Skeletal muscle cell (primary cell): ENCODE measurements around the gene IGSF6.
"Not testable (repeated sequence)": the region's sequence is repeated elsewhere in the genome, so short reads cannot be mapped to it uniquely, and the experiment has no call there.

Experiments used
- DNase-seq: peaks from one replicate; pipeline ENCODE4 v3.0.0-alpha.2; 2010; ENCODE audit warnings: low read depth
- H3K4me3 ChIP-seq: 2 replicates; pipeline ENCODE4 v1.5.1; 2011; ENCODE audit warnings: low read depth, mild to moderate bottlenecking, control low read depth, low read length, moderate library complexity

The IGSF6 gene

GRCh38 chr16:21656795-21657768 lies 4.7 kb upstream of the IGSF6 start:
- no peak overlapping the region for H3K4me3 ChIP-seq
- peak; percentile 20 for DNase-seq

- H3K4me3 ChIP-seq, result no peak overlapping the region
- no peak for DNase-seq
These were observed 2.5 kb upstream of the IGSF6 start for GRCh38 chr16:21654881-21655280.

- no peak overlapping the region for H3K4me3 ChIP-seq
- DNase-seq, result no peak
These were observed 2.1 kb upstream of the IGSF6 start for GRCh38 chr16:21654466-21654865.

- no peak overlapping the region for H3K4me3 ChIP-seq
- DNase-seq, result no peak
These were observed 1.2 kb upstream of the IGSF6 start for GRCh38 chr16:21653571-21653970.

GRCh38 chr16:21651515-21651914 lies 893 bp downstream of the IGSF6 start:
- no peak for DNase-seq
- H3K4me3 ChIP-seq, result no peak overlapping the region

- H3K4me3 ChIP-seq, result no peak overlapping the region
- DNase-seq, result no peak
These were observed 1.9 kb downstream of the IGSF6 start for GRCh38 chr16:21650521-21650920.

GRCh38 chr16:21649826-21650406 lies 2.5 kb downstream of the IGSF6 start:
- not testable (repeated sequence) for H3K4me3 ChIP-seq, DNase-seq

GRCh38 chr16:21647562-21648164 lies 4.7 kb downstream of the IGSF6 start:
- H3K4me3 ChIP-seq, result no peak overlapping the region
- DNase-seq, result no peak

- DNase-seq, result no peak
- no peak overlapping the region for H3K4me3 ChIP-seq
These were observed 5.5 kb downstream of the IGSF6 start for GRCh38 chr16:21646721-21647561.

- no peak overlapping the region for H3K4me3 ChIP-seq
- no peak for DNase-seq
These were observed 6.3 kb downstream of the IGSF6 start for GRCh38 chr16:21646091-21646490.

GRCh38 chr16:21645261-21645721 lies 7.1 kb downstream of the IGSF6 start:
- H3K4me3 ChIP-seq, result no peak overlapping the region
- no peak for DNase-seq

- H3K4me3 ChIP-seq, result no peak overlapping the region
- no peak for DNase-seq
These were observed 7.7 kb downstream of the IGSF6 start for GRCh38 chr16:21644674-21645073.

GRCh38 chr16:21643785-21644184 lies 8.6 kb downstream of the IGSF6 start:
- H3K4me3 ChIP-seq, result no peak overlapping the region
- no peak for DNase-seq

- no peak for DNase-seq
- no peak overlapping the region for H3K4me3 ChIP-seq
These were observed 9.5 kb downstream of the IGSF6 start for GRCh38 chr16:21642861-21643260.

- H3K4me3 ChIP-seq, result no peak overlapping the region
- no peak for DNase-seq
These were observed 10.5 kb downstream of the IGSF6 start for GRCh38 chr16:21641916-21642315.

GRCh38 chr16:21639493-21639892 lies 12.9 kb downstream of the IGSF6 start:
- no peak overlapping the region for H3K4me3 ChIP-seq
- DNase-seq, result no peak

GRCh38 chr16:21638573-21638975 lies 13.8 kb downstream of the IGSF6 start:
- DNase-seq, result peak; percentile 39

GRCh38 chr16:21637032-21637968 lies 15.1 kb downstream of the IGSF6 start:
- no peak overlapping the region for H3K4me3 ChIP-seq

More at GRCh38 chr16:21638573-21638975, 13.8 kb downstream of the IGSF6 start:
- H3K4me3 ChIP-seq, result no peak overlapping the region

More at GRCh38 chr16:21637032-21637968, 15.1 kb downstream of the IGSF6 start:
- no peak for DNase-seq
